WTC11 (cell line): ENCODE measurements around the gene ELOF1.

Experiments
- ATF6 ChIP-seq: sonication (generic); formaldehyde crosslinking; IDR thresholded peaks from 2 replicates; pipeline ENCODE4 v1.8.1; 2023; ENCODE audit warnings: mild to moderate bottlenecking, missing genetic modification reagents
- E2F4 ChIP-seq: sonication (generic); formaldehyde crosslinking; IDR thresholded peaks from 2 replicates; pipeline ENCODE4 v1.8.1; 2022; ENCODE audit warnings: low read depth, mild to moderate bottlenecking, moderate library complexity, missing genetic modification reagents, borderline replicate concordance
- E2F5 ChIP-seq: sonication (generic); formaldehyde crosslinking; IDR thresholded peaks from 2 replicates; pipeline ENCODE4 v1.8.1; 2022; ENCODE audit warnings: mild to moderate bottlenecking, moderate library complexity, missing genetic modification reagents
- FOXK1 ChIP-seq: sonication (generic); formaldehyde crosslinking; IDR thresholded peaks from 2 replicates; pipeline ENCODE4 v1.8.0; 2022; ENCODE audit warnings: mild to moderate bottlenecking, moderate library complexity, missing genetic modification reagents
- GTF2I ChIP-seq: fragments of 250-450 bp; sonication (Bioruptor Pico); conservative IDR thresholded peaks from 2 replicates; pipeline ENCODE4 v1.4.0; 2021; ENCODE audit warnings: mild to moderate bottlenecking
- ZNF121 ChIP-seq: sonication (generic); formaldehyde crosslinking; IDR thresholded peaks from 2 replicates; pipeline ENCODE4 v1.8.0; 2023; ENCODE audit warnings: missing genetic modification reagents
- ZNF219 ChIP-seq: sonication (generic); formaldehyde crosslinking; IDR thresholded peaks from 2 replicates; pipeline ENCODE4 v1.8.0; 2023; ENCODE audit warnings: missing genetic modification reagents, mild to moderate bottlenecking, borderline replicate concordance
- ZNF281 ChIP-seq: sonication (generic); formaldehyde crosslinking; IDR thresholded peaks from 2 replicates; pipeline ENCODE4 v1.8.0; 2023; ENCODE audit warnings: mild to moderate bottlenecking, missing genetic modification reagents
- ZNF416 ChIP-seq: fragments of 250-450 bp; sonication (Bioruptor Pico); IDR thresholded peaks from 2 replicates; pipeline ENCODE4 v1.9.0; 2021; ENCODE audit warnings: mild to moderate bottlenecking, inconsistent platforms
- ZNF532 ChIP-seq: fragments of 250-450 bp; sonication (Bioruptor Pico); IDR thresholded peaks from 2 replicates; pipeline ENCODE4 v1.9.0; 2021; ENCODE audit warnings: mild to moderate bottlenecking, borderline replicate concordance
- TF ChIP-seq, protein P1 (sequence below): fragments of 200-600 bp; IDR thresholded peaks from 2 replicates; pipeline ENCODE4 v1.8.0; 2022; ENCODE audit warnings: antibody characterized with exemption
- TF ChIP-seq, protein P2 (sequence below): fragments of 250-450 bp; sonication (Bioruptor Pico); IDR thresholded peaks from 2 replicates; pipeline ENCODE4 v1.9.0; 2021; ENCODE audit warnings: mild to moderate bottlenecking
- TF ChIP-seq, protein P3 (sequence below): sonication (generic); formaldehyde crosslinking; IDR thresholded peaks from 2 replicates; pipeline ENCODE4 v1.8.0; 2023; ENCODE audit warnings: missing genetic modification reagents

DNA sequence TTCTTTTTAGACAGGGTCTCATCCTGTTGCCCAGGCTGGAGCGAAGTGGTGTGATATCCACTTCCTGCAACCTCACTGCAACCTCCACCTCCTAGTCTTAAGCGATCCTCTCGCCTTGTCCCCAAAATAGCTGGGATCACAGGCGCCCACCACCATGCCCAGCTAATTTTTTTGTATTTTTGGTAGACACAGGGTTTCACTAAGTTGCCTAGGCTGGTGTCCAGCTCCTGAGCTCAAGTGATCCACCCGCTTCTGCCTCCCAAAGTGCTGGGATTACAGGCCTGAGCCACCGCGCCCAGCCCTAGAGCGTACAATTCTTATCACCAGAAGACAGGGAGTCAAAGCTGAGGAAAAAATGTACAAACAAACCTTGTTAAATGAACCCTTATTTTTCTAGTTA is 4.5 kb upstream of the ELOF1 start:
- no peak for TF ChIP-seq ATF6 (CRISPR knock-in tag)
- TF ChIP-seq, protein P1, sequence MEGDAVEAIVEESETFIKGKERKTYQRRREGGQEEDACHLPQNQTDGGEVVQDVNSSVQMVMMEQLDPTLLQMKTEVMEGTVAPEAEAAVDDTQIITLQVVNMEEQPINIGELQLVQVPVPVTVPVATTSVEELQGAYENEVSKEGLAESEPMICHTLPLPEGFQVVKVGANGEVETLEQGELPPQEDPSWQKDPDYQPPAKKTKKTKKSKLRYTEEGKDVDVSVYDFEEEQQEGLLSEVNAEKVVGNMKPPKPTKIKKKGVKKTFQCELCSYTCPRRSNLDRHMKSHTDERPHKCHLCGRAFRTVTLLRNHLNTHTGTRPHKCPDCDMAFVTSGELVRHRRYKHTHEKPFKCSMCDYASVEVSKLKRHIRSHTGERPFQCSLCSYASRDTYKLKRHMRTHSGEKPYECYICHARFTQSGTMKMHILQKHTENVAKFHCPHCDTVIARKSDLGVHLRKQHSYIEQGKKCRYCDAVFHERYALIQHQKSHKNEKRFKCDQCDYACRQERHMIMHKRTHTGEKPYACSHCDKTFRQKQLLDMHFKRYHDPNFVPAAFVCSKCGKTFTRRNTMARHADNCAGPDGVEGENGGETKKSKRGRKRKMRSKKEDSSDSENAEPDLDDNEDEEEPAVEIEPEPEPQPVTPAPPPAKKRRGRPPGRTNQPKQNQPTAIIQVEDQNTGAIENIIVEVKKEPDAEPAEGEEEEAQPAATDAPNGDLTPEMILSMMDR = no peak
- TF ChIP-seq ZNF219 (CRISPR knock-in tag) = no peak
- no peak for TF ChIP-seq GTF2I (CRISPR knock-in tag)
- no peak for TF ChIP-seq ZNF416 (CRISPR knock-in tag)
- TF ChIP-seq, protein P2, sequence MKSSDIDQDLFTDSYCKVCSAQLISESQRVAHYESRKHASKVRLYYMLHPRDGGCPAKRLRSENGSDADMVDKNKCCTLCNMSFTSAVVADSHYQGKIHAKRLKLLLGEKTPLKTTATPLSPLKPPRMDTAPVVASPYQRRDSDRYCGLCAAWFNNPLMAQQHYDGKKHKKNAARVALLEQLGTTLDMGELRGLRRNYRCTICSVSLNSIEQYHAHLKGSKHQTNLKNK (CRISPR knock-in tag) = no peak
- TF ChIP-seq E2F5 (CRISPR knock-in tag) = no peak
- TF ChIP-seq E2F4 (CRISPR knock-in tag) = no peak
- TF ChIP-seq, protein P3, sequence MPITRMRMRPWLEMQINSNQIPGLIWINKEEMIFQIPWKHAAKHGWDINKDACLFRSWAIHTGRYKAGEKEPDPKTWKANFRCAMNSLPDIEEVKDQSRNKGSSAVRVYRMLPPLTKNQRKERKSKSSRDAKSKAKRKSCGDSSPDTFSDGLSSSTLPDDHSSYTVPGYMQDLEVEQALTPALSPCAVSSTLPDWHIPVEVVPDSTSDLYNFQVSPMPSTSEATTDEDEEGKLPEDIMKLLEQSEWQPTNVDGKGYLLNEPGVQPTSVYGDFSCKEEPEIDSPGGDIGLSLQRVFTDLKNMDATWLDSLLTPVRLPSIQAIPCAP (CRISPR knock-in tag) = no peak
- TF ChIP-seq ZNF532 = no peak
- TF ChIP-seq ZNF121 (CRISPR knock-in tag) = no peak
- no peak for TF ChIP-seq FOXK1 (CRISPR knock-in tag)
- TF ChIP-seq ZNF281 = no peak
